ENCODE measurements around the gene AVP.
A peak's percentile ranks its signal among the peaks of the same experiment; 100 is the strongest.

The AVP gene

GRCh38 chr20:3109350-3110302 is 25.1 kb upstream of the AVP start:
- DNase-seq = peak in 1 of 51 donors; percentile 49

GRCh38 chr20:3107464-3108025 is 23.0 kb upstream of the AVP start:
- DNase-seq = no peak

GRCh38 chr20:3106658-3107463 is 22.3 kb upstream of the AVP start:
- DNase-seq = peak in 4 of 51 donors; percentile 13 to 26 (median 21)

GRCh38 chr20:3106185-3106584 is 21.7 kb upstream of the AVP start:
- DNase-seq = no peak

- no peak for DNase-seq
Observed at GRCh38 chr20:3105256-3106137, 21.0 kb upstream of the AVP start.

GRCh38 chr20:3103369-3104032 is 19.0 kb upstream of the AVP start:
- no peak for DNase-seq

GRCh38 chr20:3102575-3103368 is 18.2 kb upstream of the AVP start:
- DNase-seq = peak in 1 of 51 donors; percentile 11

GRCh38 chr20:3101737-3102574 is 17.4 kb upstream of the AVP start:
- no peak for DNase-seq

- no peak for DNase-seq
Observed at GRCh38 chr20:3101251-3101650, 16.7 kb upstream of the AVP start.

- no peak for DNase-seq
Observed at GRCh38 chr20:3100480-3100879, 16.0 kb upstream of the AVP start.

- DNase-seq = no peak
Observed at GRCh38 chr20:3094848-3095629, 10.5 kb upstream of the AVP start.

GRCh38 chr20:3093861-3094361 is 9.4 kb upstream of the AVP start:
- DNase-seq = no peak

- no peak for DNase-seq
Observed at GRCh38 chr20:3092611-3093379, 8.3 kb upstream of the AVP start.

- no peak for DNase-seq
Observed at GRCh38 chr20:3090565-3090964, 6.0 kb upstream of the AVP start.

GRCh38 chr20:3088031-3088430 is 3.5 kb upstream of the AVP start:
- no peak for DNase-seq

GRCh38 chr20:3085571-3086072 is 1.1 kb upstream of the AVP start:
- DNase-seq = no peak

GRCh38 chr20:3084986-3085360 is 449 bp upstream of the AVP start:
- no peak for DNase-seq
